ENCODE measurements around the gene NRAP.

Gene NRAP

DNA sequence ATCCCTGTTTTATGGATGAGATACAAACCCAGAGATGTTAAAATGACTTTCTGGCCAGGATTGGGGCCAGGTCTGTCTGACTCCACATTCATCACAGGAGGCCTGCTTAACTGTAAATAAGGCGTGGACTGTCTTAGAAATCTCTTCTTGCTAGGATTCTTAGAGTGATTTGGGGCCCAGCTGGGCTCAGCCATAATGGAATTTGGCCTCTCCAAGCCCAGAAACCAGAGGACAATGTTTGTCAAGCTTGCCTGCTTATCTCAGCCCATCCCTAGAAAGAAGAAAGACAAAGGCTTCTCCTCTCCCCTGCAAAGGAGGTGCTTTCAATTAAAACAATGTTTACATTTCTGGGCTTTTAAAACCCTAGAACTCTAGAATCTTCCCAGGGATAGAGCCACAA is 108.1 kb downstream of the NRAP start:
- DNase-seq, result no peak

DNA sequence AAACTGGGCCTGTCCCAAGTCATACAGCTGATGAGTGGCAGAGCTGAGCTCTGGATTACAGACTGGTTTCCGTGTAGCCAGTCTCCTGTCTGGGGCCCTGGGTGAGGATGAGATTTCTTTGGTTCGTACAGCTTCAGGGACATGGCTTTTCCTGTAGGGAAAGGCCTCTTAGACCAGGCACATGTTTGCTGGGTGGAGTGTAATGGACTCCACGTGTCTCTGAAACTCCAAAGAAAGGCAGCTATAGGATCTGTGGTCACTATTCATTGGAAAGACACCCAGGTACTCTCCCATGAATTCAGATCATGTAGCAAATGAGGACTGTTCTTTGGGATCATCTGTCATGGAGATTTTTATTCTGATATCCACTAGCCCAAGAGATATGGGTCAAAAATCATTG is 108.6 kb downstream of the NRAP start:
- DNase-seq, result no peak

DNA sequence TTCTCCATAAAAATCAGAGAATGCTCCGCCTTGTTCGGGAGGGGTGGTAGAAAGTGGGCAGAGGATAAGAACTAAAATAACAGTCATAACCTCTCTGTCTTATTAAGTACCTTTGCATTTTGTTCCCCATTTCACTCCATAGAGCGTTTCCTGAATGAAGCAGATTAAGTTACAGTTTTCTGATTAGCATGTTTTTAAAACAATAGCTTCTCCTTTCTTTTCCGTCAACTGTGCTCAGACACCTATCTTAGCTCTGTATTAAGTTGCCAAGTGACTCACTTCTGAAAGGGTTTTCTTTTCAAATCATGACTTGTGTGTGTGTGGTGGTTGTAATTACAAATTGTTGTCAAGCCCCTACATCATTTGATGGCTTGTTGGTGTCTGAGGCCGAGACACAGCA is 109.6 kb downstream of the NRAP start:
- DNase-seq, result no peak

DNA sequence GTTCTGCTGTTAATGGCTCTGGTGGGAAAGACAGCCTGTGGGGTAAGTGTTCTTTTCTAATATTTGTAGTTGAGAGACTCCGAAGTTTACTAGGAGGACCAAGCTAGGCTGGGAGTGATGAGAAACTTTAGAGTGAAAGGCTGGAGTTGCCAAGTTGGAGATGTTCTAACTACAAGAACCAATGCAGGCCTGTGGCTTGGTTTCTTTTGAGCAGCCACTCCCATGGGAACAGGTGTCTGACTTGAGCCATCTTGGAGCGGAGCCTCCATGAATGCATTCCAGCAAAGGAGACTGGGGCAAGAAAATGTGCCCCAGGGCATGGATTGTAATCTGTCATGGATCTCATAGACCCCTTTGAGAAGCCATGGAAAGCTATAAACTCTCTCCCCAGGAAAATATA is 110.7 kb downstream of the NRAP start:
- no peak for DNase-seq

DNA sequence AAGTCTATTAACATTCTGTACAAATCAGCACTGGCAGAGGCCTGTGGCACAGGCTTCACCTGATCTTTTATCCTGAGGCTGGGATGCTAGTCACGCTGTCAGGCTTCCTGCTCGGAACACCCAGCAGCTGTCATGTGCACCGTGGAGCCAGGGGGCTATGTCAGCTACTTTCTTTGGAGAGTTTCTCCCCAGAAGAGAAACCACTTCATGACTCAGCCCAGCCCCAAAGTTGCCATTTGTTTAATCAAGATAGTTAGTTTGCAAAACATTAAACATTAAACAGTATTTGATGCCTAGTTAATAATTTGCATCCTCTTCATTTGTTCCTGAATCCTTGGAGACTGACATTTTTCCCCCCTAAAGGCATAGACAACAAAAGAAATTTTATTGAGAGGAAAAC is 111.1 kb downstream of the NRAP start, which contains the start of gene HABP2:
HABP2 (plus strand) TSS at position 353 of the 400 bp plus-strand sequence. CDS start 69 bp downstream, outside the sequence.
- no peak for DNase-seq

DNA sequence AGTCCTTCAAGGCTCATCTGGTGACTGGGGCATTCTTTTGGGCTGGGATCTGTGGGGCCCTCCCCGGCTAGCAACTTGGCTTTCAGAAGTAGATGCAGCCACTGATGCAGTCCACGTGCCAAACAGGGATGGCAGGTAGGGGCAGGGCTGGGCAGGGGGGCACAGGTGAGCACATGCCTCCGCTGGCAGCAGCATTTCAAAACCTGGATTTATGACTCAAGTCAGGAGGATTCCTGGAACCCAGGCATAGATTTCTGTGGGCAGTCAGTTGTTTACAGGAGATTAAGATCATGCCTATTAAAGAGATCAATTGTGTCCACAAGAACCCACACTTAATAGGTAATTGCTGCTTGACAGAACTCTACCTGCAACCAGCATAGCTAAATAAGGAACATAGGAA is 111.8 kb downstream of the NRAP start:
- DNase-seq, result no peak

DNA sequence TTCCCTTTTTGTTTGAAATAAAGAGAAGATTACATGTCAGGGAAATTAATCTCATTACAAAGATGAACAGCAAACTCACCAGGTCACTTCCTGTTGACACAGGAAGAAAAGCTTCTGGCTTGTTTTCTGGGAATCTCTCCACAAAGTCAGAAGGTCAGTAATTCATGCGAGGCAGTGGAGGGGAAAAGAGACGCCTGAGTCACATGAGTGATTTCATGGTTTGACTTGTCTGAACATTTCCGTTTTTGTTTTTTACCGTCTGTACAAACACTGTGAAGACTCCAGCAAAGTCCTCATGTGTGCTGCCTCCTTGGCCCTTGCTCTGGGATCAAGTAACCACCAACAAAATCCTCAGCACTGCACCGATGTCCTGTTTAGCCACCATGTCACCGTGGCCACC is 113.5 kb downstream of the NRAP start:
- DNase-seq, result no peak

DNA sequence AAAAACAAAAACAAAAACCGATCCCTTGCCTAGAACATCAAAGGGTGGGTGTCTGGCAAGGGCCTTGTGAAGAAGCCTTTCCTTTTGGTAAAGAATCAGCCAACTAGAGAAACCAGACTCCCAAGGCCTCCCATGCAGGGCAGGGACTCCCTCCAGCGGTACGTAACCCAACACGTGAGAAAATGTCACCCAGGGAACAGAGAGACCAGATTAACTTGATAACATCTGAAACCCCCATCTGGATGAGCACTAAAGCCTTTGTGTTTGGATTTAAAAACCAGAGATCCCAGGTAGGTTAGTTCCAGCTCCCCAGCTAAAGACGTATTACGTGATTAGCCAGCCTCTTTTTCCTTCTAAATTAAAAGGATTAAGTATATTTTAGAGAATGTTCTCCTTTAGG is 114.0 kb downstream of the NRAP start:
- DNase-seq, result no peak

DNA sequence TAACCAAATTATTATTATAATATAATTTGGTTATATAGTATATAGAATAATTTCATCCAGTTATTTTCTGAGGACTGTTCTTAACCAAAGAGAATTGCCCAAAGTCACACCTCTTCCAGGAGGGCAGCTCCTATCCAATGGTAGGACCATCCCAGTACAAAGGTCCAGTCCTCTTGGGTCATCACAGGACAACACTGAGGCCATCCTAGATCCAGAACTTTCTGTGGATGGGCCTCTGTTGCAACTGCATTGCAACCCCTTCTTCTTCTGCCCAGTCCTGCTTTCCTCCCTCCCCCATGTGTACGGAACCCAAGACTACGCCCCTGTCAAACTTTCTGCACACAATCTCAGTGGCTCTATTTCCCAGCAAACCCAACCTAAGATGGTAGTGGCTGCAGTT is 116.4 kb downstream of the NRAP start:
- DNase-seq, result no peak

DNA sequence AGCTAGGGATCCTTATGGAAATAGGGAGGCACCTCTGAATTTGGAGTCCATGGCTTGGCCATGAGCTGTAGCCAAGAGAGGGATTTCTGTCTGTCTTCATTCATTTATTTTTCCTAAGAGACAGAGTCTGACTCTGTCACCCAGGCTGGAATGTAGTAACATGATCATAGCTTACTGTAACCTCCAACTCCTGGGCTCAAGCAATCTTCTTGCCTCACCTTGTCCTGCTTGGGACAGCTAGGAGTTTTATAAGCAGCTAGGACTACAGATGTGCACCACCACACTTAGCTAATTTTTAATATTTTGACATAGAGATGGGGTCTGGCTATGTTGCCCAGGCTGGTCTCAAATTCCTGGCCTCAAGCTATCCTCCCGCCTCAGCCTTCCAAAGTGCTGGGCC is 119.4 kb downstream of the NRAP start:
- no peak for DNase-seq

DNA sequence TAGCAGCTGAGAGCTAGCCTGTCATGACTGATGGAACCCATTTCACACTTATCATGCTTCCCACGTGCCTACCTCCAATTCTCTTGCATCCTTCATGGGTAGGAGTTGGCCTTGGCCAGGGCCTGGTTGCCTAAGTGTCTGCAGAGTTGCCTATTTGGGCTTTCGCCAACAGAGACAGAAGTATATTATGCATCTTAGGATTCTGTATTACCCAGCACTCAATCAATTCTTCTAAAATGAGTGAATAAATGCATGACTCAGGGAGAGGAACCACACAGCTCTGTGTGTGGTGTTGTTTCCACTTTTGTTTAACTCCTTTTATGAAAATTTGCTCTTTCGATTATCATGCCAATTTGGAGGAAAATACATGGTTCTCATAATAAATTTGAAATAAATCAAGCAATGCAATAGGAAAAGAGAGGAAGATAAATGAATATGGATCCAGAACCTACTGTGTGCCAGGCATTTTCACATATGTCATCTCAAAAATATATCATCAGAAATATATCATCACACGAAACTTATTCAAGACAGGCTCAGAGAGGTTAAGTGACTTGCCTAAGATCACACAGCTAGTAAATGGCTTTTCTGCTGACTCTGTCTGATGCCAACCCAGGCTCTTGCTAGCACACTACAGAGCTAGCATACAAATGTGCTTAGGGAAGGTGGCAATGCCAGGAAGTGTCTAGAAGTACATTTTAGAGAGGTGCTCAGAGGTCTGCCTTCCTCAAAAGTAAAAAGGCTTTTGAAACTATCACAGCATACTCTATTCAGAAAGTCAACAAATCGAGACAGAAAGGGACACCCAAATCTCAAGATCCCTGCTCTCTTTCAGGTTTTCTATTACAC is 120.5 kb downstream of the NRAP start:
- no peak for DNase-seq

DNA sequence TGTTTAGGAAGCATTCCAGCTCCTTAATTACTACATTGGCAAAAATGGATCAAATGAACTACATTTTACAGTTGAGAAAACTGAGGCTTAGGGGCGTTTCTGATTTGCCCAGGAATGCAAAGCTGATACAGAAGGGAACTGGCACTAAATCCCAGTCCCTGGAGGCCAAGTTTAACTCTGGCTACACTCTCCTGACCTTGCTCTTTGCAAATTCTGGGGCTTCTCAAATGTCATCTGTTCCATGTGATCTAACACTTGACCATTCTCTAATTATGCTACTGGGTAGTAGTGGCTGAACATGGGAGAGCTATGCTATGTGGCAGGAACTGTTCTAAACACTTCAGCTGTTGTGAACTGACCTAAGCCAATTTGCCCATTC is 122.3 kb downstream of the NRAP start:
- no peak for DNase-seq

DNA sequence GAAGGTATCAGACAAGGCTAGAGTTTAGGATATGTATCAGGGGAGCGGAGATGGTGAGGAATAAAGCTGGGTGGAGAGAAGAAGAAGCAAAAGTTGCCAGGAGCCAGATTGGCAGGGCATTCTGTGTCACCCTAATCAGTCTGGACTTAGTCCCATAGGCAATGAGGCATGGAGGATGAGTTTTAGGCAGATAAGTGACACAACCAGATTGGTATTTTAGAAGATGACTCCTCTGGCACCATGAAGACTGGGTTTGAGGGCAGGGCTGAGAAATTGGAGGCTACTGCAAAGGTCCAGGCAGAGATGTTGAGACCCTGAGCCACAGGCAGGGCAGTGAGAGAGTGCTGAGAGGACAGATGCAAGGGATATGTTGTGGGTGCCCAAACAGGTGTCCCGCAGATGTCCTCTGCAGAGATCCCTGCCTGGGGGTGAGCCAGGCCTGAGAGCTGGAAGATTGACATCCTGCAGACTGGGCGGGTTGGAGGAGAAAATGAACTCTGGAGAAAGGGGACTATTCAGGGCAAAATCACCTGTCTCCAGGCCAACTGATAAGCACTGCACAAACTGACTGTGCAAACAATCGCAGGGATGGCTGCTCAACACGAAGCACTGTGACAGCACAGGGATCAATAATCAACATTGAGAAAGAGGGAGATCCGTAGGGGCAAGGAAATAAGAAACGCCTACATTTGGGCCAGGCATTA is 122.8 kb downstream of the NRAP start:
- DNase-seq, result no peak

DNA sequence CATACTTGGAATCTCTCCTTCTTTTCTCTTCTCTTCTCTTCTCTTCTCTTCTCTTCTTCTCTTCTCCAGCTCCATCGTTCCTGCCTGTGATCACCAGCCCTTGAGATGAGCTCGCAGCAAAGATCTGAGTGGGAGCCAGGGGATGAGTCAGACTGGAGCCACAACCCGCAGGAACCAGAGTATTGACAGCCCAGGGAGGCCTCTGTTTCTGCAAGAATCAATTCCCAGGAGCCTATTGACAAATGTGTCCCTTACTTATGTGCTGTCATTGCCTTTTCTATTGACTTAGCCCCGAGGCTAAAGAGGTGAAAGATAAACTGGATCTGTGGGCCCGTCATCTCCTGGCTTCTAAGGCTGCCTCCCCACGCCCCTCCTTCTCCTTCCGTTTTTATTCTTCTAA is 124.1 kb downstream of the NRAP start:
- DNase-seq, result peak; percentile 36
